ENCODE measurements around the gene FAM53B.

The FAM53B gene

DNA sequence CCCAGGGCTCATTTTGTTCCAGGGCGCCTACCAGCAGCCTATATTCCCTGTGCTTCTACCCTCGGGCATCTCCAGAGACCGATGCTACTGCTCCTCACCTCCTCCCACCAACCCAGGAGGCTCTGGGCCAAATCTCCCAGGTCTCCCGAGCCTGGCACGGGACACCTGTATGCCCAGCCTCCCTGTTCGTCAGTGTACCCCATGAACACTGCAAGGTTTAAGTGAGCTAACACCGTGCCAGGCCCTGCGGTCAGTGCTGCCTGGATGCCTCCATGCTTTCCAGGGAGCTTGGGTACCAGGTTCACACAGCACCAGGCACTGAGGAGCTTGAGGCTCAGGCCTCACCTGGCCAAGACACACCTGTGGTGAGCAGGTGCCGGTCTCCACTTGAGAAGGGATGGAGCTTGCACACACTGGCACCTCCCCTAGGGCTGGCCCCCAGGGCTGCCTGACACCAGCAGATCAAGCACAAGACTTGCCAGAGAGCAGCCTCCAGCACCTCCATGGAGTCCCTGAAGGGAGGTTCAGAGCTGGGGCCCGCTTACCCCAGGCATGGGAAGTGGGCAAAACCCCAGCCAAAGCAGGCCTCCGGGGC, 80.3 kb downstream of the FAM53B start:
- peaks cover 79% of the 10 kb centered on the region for H3K36me3 Mint-ChIP-seq (ENCODE audit: low read depth)

DNA sequence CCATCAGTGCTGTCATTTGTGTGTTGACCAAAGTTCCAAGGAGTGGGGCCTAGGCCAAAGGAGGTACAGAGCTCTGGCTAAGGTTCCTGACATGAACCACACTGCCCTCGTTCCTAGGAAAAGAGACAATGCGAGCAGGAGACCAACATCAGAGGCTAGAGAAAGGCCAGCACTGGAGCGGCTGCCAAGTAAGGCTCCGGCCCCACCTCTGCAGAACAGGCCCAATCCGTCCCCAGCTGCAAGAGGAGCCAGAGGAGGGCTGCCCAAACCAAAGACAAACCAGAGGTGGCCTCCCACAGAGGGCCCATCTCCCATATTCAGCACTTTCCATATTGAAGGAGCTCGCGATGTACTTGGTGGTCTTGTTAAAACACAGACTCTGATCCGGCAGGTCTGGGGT, 81.0 kb downstream of the FAM53B start:
- no peak overlapping the region for H3K4me3 Mint-ChIP-seq
- peaks cover 46% of the 10 kb centered on the region for H3K4me1 Mint-ChIP-seq (ENCODE audit: low read depth)
- peaks cover 73% of the 10 kb centered on the region for H3K36me3 Mint-ChIP-seq (ENCODE audit: low read depth)

More for the DNA sequence above, 80.3 kb downstream of the FAM53B start:
- H3K27ac Mint-ChIP-seq: no peak overlapping the region
- no peak overlapping the region for H3K4me3 Mint-ChIP-seq
- peaks cover 44% of the 10 kb centered on the region for H3K4me1 Mint-ChIP-seq (ENCODE audit: low read depth)
- no peaks in the 10 kb centered on the region for H3K9me3 Mint-ChIP-seq
- intact Hi-C loops (cut with micrococcal nuclease): no loop called here
- H3K27me3 Mint-ChIP-seq: no peaks in the 10 kb centered on the region

DNA sequence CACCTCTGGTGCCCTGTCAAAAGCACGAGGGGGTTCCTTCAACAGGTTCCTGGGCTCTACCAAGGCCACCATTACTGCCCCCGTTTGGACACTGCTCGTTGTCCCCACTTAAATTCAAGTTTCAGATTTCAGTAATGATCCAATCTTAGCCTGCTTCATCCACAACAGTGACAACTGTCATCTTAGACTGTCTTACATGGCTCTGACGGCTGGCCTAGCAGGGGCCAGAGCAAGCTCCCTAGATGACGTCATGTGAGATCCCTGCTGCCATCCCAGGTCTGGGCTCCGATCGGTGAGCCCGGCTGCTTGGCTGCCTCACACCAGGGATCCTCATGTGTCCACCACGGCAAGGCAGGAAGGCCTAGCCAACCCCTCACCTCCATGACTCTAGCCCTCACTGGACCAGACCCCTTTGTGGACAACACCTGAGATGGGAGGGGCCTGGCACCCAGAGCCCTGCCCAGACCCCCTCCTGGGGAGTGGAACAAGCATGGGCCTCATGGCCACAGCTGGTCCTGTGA, 82.5 kb downstream of the FAM53B start:
- Mint-ChIP-seq H3K4me1 (ENCODE audit: low read depth) (peaks cover 41% of the 10 kb centered on the region), H3K27me3 (no peaks in the 10 kb centered on the region), H3K36me3 (ENCODE audit: low read depth) (peaks cover 65% of the 10 kb centered on the region), H3K4me3 (no peak overlapping the region), H3K9me3 (no peaks in the 10 kb centered on the region), H3K27ac (peak overlapping the region; percentile 54)
- intact Hi-C loops (cut with micrococcal nuclease): no loop called here

More for the DNA sequence above, 81.0 kb downstream of the FAM53B start:
- H3K27ac Mint-ChIP-seq: no peak overlapping the region
- intact Hi-C loops (cut with micrococcal nuclease): no loop called here
- no peaks in the 10 kb centered on the region for H3K27me3 Mint-ChIP-seq
- no peaks in the 10 kb centered on the region for H3K9me3 Mint-ChIP-seq

DNA sequence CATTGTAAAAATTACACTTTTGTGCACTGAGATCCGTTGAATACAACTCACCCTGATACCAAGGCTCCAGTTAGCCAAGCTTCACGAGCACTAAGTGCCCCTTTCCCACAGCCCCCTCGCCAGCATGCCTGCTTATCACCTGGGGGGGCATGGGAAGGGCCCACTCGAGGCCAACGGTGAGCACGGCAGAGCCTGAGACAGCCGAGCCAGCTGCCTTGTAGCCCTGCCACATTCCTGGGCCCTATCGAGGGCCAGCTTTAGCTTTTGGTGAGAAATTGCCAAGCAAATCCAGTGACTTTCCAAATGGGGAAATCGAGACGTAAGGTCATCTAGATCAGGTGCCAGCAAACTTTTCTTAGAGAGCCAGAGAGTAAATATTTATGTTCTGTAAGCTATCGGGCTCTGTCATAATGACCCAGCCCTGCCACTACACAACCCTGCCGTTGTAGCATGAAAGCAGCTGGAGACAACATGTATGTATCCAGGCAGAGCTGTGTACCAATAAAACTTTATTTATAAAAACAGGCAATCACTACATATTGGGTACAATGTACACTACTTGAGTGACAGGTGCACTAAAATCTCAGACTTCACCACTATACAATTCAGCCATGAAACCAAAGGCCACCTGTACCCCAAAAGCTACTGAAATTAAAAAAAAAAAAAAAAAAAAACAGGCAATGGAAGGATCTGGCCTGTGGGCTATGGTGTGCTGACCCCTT, 83.6 kb downstream of the FAM53B start:
- peaks cover 65% of the 10 kb centered on the region for H3K36me3 Mint-ChIP-seq (ENCODE audit: low read depth)
- H3K4me3 Mint-ChIP-seq: no peak overlapping the region
- H3K4me1 Mint-ChIP-seq (ENCODE audit: low read depth): peaks cover 46% of the 10 kb centered on the region

DNA sequence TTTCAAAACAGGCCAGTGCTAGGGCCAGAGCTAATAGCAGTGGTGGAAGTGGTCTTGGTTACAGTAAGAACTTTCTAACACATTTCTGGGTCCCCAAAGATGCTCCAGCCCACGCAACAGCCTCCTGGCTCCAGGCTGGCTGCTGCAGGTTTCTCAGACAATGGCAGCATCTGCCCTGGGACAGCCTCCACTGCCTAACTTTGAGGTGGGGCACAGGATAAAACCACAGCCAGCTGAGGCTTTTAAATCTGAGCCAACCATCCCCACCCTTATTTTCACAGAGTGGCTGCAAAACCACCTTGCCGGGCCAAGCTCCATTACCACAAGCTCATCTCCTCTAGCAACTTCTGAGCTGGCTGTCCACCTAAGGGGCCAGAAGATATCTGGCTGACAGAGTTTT, 84.8 kb downstream of the FAM53B start:
- H3K4me1 Mint-ChIP-seq (ENCODE audit: low read depth): peaks cover 57% of the 10 kb centered on the region
- no peaks in the 10 kb centered on the region for H3K27me3 Mint-ChIP-seq
- no peaks in the 10 kb centered on the region for H3K9me3 Mint-ChIP-seq
- intact Hi-C loops (cut with micrococcal nuclease): no loop called here
- H3K36me3 Mint-ChIP-seq (ENCODE audit: low read depth): peaks cover 63% of the 10 kb centered on the region
- no peak overlapping the region for H3K27ac Mint-ChIP-seq
- no peak overlapping the region for H3K4me3 Mint-ChIP-seq

More for the DNA sequence above, 83.6 kb downstream of the FAM53B start:
- no peaks in the 10 kb centered on the region for H3K27me3 Mint-ChIP-seq
- no peaks in the 10 kb centered on the region for H3K9me3 Mint-ChIP-seq
- no peak overlapping the region for H3K27ac Mint-ChIP-seq
- intact Hi-C loops (cut with micrococcal nuclease): no loop called here

DNA sequence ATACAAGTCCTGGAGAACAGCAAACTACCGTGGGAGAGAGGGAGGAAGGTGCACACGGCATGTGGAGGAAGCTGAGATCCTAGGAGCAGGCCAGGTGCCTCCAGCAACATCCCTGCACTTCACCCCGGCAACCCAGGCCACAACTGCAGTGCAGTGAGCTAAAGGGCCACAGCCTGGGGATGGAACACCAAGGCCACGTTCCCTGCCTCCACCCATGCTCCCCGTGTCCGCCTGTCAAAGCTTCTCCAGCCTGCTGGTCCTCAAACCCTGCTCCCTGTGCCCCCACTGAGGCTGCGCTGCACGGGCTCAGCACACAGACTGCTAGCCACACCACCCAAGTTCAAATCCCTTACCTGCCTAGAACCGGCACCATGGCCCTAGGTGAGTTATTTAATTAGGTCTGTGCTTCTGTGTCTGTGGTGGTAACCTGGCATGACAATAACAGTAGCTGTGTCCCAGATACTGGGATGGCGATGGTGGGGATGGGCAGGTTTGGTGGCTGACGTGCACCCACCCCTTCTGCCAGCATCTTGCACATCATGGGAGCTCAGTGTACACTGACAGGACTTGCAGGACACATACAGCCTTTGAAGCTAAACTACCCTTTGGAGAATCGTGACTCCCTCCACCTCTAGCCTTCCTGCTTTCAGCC, 85.5 kb downstream of the FAM53B start:
- no peaks in the 10 kb centered on the region for H3K27me3 Mint-ChIP-seq
- no peak overlapping the region for H3K4me3 Mint-ChIP-seq
- H3K9me3 Mint-ChIP-seq: no peaks in the 10 kb centered on the region
- H3K27ac Mint-ChIP-seq: peak overlapping the region; percentile 8
- H3K36me3 Mint-ChIP-seq (ENCODE audit: low read depth): peaks cover 59% of the 10 kb centered on the region
- H3K4me1 Mint-ChIP-seq (ENCODE audit: low read depth): peaks cover 60% of the 10 kb centered on the region
- intact Hi-C loops (cut with micrococcal nuclease): no loop called here

DNA sequence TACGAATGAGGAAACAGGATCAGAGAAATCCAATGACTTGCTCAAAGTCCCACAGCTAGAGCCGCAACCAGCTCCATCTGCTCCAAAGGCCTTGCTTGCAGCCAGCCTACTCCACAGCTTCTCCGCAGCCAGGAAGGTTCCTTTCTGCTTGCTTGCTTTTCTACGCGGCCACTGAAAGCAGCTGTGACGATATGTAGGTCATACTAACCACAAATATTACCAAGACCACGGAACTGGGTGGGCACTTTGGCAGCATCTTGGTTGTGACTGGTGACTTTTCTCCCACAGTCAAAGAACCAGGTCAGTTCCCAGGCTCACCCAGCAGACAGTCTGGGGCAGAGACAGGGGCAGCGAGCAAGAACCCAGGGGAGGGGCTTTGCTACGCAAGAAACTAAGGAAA, 86.4 kb downstream of the FAM53B start:
- Mint-ChIP-seq H3K4me1 (ENCODE audit: low read depth) (peaks cover 60% of the 10 kb centered on the region), H3K4me3 (no peak overlapping the region), H3K27ac (peak overlapping the region; percentile 66), H3K36me3 (ENCODE audit: low read depth) (peaks cover 57% of the 10 kb centered on the region), H3K27me3 (no peaks in the 10 kb centered on the region), H3K9me3 (no peaks in the 10 kb centered on the region)
- intact Hi-C loops (cut with micrococcal nuclease): no loop called here

DNA sequence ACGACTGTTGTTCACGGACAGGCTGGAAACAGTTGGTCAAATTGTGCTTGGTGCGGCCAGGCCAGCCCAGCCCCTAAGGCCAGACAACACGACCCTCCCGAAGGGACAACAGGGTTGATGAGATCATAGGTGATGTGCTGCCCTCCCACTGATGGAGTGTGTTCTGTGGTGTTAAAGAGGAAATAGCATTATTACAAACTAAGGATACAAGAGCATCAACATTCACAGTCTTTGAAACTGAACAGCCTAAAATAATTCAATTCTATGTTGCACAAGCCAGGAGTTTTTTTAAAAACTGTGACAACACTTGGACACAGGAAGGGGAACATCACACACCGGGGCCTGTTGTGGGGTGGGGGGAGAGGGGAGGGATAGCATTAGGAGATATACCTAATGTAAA, 87.6 kb downstream of the FAM53B start:
- intact Hi-C loops (cut with micrococcal nuclease): no loop called here
- Mint-ChIP-seq H3K36me3 (ENCODE audit: low read depth) (peaks cover 48% of the 10 kb centered on the region), H3K4me3 (no peak overlapping the region), H3K27me3 (no peaks in the 10 kb centered on the region), H3K27ac (no peak overlapping the region), H3K9me3 (no peaks in the 10 kb centered on the region), H3K4me1 (ENCODE audit: low read depth) (peaks cover 64% of the 10 kb centered on the region)

DNA sequence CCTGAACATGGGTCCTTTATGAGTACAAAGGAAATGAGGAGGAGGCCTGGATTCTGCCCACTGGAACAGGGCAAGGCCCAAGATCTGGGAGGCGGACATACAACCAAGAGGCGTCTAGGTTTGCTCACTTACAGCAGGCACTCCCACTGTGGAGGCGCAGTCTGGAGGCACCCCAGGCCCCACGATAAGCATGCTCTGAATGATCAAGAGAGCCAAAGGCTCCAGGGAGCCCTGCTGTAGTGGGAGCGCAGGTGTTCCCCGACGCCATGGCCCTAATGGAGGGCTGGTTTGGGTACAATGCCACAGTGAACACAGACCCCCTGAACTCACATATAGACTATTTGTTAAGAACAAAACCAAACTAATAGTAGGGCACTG, 88.1 kb downstream of the FAM53B start:
- Mint-ChIP-seq H3K36me3 (ENCODE audit: low read depth) (peaks cover 44% of the 10 kb centered on the region), H3K9me3 (no peaks in the 10 kb centered on the region), H3K4me3 (no peak overlapping the region), H3K27me3 (no peaks in the 10 kb centered on the region), H3K4me1 (ENCODE audit: low read depth) (peaks cover 64% of the 10 kb centered on the region), H3K27ac (peak overlapping the region; percentile 50)
- intact Hi-C loops (cut with micrococcal nuclease): no loop called here

DNA sequence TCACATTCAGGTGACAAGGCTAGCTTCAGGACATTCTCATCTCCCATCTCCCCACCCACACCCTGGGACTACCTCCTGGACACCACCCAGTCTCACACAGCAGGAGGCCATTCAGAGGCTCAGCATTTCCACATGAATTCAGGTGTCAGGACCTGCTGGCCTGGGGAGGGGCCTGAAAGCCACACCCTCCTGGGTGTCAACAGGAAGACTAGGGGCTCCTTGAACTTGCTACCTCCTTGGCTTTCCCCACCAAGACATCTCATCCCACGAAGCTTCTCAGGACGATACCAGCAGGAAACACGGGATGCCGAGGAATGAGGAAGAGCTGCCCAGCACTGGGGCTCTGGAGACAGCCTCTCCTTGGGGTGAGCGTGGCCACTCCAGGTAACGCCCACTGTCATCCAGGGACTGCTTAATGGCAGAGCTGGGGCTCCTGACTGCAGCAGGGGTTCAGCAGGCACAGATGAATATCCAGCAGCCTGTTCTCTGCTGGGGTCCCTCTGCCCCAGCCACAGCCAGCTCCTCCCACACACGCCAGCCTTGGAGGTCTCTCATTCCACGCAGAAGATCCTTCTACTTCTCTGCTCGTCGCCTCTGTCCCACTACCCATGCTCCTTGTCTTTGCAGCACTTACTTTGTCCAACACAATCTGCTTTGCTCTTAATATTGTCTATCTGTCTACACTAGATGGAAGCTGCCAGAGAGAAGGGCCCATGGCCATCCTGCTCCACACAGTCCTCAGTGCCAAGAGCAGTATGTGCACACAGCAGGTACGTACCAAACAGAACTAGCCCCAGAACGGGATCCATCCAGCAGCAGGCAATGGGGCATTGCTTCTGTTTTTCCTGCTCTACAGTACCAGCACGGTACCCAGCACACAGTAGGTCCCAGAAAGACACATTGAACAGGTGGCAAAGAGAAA, 88.7 kb downstream of the FAM53B start:
- H3K9me3 Mint-ChIP-seq: no peaks in the 10 kb centered on the region
- no peak overlapping the region for H3K4me3 Mint-ChIP-seq
- peaks cover 38% of the 10 kb centered on the region for H3K36me3 Mint-ChIP-seq (ENCODE audit: low read depth)
- H3K27ac Mint-ChIP-seq: peak overlapping the region; percentile 50
- H3K27me3 Mint-ChIP-seq: no peaks in the 10 kb centered on the region
- peaks cover 66% of the 10 kb centered on the region for H3K4me1 Mint-ChIP-seq (ENCODE audit: low read depth)
- intact Hi-C loops (cut with micrococcal nuclease): no loop called here

DNA sequence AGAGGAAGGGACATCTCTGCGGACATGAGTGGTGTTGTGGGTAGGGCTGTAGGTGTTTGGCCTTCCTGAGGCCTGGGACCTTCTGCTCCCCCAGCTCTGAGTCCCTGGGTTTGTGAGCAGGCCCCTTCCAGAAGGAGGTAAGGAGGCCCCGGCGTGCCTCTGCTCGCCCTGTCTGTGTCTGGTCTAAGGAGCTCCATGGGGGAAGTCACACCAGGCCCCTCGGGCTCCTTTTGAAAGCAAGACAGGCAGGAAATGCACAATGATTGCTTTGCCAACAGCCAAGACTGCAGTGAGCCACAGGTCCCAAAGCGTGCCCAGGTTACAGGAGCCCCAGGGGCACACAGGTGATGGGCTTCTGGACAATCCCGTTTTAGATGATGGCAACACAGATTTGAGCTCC, 89.5 kb downstream of the FAM53B start:
- Mint-ChIP-seq H3K27ac (peak overlapping the region; percentile 50), H3K27me3 (no peaks in the 10 kb centered on the region), H3K4me3 (no peak overlapping the region), H3K36me3 (ENCODE audit: low read depth) (peaks cover 32% of the 10 kb centered on the region), H3K4me1 (ENCODE audit: low read depth) (peaks cover 67% of the 10 kb centered on the region), H3K9me3 (no peaks in the 10 kb centered on the region)
- intact Hi-C loops (cut with micrococcal nuclease): no loop called here

DNA sequence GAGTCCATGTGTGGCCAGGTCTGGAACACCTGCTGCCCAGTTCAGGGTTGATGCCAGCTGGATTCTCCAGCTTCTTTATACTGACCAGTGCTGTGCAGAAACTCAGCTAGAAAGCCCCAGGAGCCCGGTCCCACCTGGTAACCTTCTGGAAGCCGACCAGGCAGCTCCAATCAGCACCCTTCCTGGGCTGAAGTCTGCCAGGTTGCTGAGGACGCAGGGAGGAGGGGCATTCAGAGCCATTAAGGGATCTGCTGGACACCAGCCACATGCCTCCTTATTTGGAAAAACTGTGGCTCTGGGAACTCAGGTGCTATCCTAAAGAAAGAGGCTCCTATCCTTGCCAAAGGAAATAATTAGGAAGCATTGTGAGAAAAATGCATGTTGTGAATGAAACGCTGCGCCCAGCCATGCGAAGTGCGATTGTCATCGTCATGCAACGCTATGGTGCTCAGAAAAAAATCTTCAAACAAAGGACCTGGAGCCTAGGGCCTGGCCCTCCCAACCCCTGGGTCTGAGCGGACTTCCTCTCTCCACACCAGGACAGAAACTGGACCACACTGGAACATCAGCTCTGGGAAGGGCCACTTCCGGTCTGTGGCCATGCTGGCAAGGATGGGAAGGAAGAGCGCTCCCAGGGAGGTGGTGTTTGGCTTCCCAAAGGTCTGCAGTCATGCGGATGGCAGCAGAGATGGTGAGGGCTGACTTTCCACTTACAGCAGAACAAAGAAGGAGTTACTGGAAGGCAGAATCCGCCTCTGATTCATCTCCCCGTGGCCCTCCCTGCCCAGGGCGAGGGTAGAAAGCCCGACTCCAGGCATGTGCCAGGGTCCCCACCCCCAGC, 90.1 kb downstream of the FAM53B start:
- intact Hi-C loops (cut with micrococcal nuclease): no loop called here
- Mint-ChIP-seq H3K27me3 (no peaks in the 10 kb centered on the region), H3K9me3 (no peaks in the 10 kb centered on the region), H3K27ac (peak overlapping the region; percentile 43), H3K4me3 (no peak overlapping the region), H3K4me1 (ENCODE audit: low read depth) (peaks cover 69% of the 10 kb centered on the region), H3K36me3 (ENCODE audit: low read depth) (peaks cover 32% of the 10 kb centered on the region)

DNA sequence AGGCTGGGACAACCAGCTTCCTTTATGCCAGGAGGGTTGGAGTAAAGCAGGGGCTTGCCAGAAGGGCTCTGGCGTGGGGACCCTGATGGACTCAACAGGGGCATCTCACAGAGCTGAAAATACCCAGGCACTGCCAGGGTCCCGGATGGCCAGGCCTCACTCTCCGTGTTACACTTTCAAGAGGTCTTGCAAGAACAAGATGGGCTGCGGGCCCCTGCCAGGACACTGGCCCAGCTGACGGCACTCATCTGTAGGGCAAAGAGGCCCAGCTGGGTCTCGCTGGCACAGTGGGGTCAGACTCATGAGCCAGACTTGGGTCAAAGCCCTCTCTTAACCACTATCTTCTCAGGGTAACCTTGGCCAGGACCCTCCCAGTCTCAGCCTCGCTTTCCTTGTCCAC, 90.9 kb downstream of the FAM53B start:
- H3K36me3 Mint-ChIP-seq (ENCODE audit: low read depth): peaks cover 32% of the 10 kb centered on the region
- H3K4me1 Mint-ChIP-seq (ENCODE audit: low read depth): peaks cover 69% of the 10 kb centered on the region
- H3K4me3 Mint-ChIP-seq: no peak overlapping the region
- intact Hi-C loops (cut with micrococcal nuclease): no loop called here
- H3K27ac Mint-ChIP-seq: peak overlapping the region; percentile 43
- H3K9me3 Mint-ChIP-seq: no peaks in the 10 kb centered on the region
- no peaks in the 10 kb centered on the region for H3K27me3 Mint-ChIP-seq

Data from dendritic cell treated with granulocyte-macrophage colony-stimulating factor and Interleukin-4, amounts not matched to agents 40 ng/mL and 50 ng/mL, for 4 days (primary cell).